DND-41 (cell line): ENCODE data around the gene PLEKHA3.

ENCODE experiments used
- ATAC-seq: fragments of 200-7000 bp; cut with Tn5 transposase; 3 replicates; pipeline ENCODE4 v1.9.1; 2021; ENCODE audit warnings: low read depth; ENCODE audit not compliant: insufficient read depth
- DNase-seq: peaks from one replicate; pipeline ENCODE4 v3.0.0-alpha.2; 2020
- H2AFZ ChIP-seq: 2 replicates; pipeline ENCODE4 v1.6.0; 2012; ENCODE audit warnings: low read depth, low read length
- H3K27ac ChIP-seq: 2 replicates; pipeline ENCODE4 v1.5.1; 2012; ENCODE audit warnings: low read length, inconsistent platforms
- H3K27me3 ChIP-seq: fragments of 200-600 bp; sonication (generic); 2 replicates; pipeline ENCODE4 v1.6.0; 2012; ENCODE audit warnings: low read length, mild to moderate bottlenecking, inconsistent platforms; ENCODE audit not compliant: insufficient read depth, poor library complexity
- H3K36me3 ChIP-seq: 2 replicates; pipeline ENCODE4 v1.5.1; 2012; ENCODE audit warnings: low read length, inconsistent platforms; ENCODE audit not compliant: insufficient read depth
- H3K4me1 ChIP-seq: 2 replicates; pipeline ENCODE4 v1.5.1; 2012; ENCODE audit warnings: mild to moderate bottlenecking, low read length; ENCODE audit not compliant: insufficient read depth
- H3K4me2 ChIP-seq: 2 replicates; pipeline ENCODE4 v1.6.0; 2012; ENCODE audit warnings: mild to moderate bottlenecking, moderate library complexity, low read length, inconsistent platforms; ENCODE audit not compliant: insufficient read depth
- H3K4me3 ChIP-seq, 2 experiments: fragments of 200-600 bp in 1 of 2; shearing (Covaris generic) in 1 of 2; 2 replicates each; pipeline ENCODE4 v1.5.1; 2012 to 2016; ENCODE audit warnings: inconsistent platforms in 2 of 2, low read length in 2 of 2, mild to moderate bottlenecking in 2 of 2, low read depth in 1 of 2, moderate library complexity in 1 of 2
- H3K79me2 ChIP-seq: 2 replicates; pipeline ENCODE4 v1.6.0; 2012; ENCODE audit warnings: low read length, inconsistent platforms; ENCODE audit not compliant: insufficient read depth
- H3K9ac ChIP-seq: 2 replicates; pipeline ENCODE4 v1.6.0; 2012; ENCODE audit warnings: low read depth, mild to moderate bottlenecking, inconsistent platforms, low read length, moderate library complexity
- H3K9me3 ChIP-seq: 2 replicates; pipeline ENCODE4 v1.5.1; 2012; ENCODE audit warnings: low read length, moderate library complexity, mild to moderate bottlenecking, inconsistent platforms; ENCODE audit not compliant: insufficient read depth, severe bottlenecking
- H4K20me1 ChIP-seq: 2 replicates; pipeline ENCODE4 v1.6.0; 2012; ENCODE audit warnings: low read length; ENCODE audit not compliant: insufficient read depth
- CTCF ChIP-seq: IDR thresholded peaks from 2 replicates; pipeline ENCODE4 v1.5.1; 2012; ENCODE audit warnings: borderline replicate concordance, low read length, moderate library complexity, mild to moderate bottlenecking; ENCODE audit not compliant: poor library complexity, severe bottlenecking; ENCODE audit errors: extremely low read depth
- EZH2 ChIP-seq: IDR thresholded peaks from 3 replicates; pipeline ENCODE4 v1.6.1; 2012; ENCODE audit warnings: borderline replicate concordance, low read depth, mild to moderate bottlenecking, moderate library complexity, low read length, inconsistent platforms; ENCODE audit not compliant: severe bottlenecking

PLEKHA3 gene

GRCh38 chr2:178498137-178498536 lies 17.9 kb downstream of the PLEKHA3 start:
- Histone ChIP-seq H3K27me3 (no peaks in the 10 kb centered on the region), H3K9ac (no peak overlapping the region), H3K9me3 (no peaks in the 10 kb centered on the region), H4K20me1 (no peaks in the 10 kb centered on the region), H3K4me1 (no peaks in the 10 kb centered on the region), H3K27ac (no peak overlapping the region), H3K36me3 (peaks cover 87% of the 10 kb centered on the region), H2AFZ (no peak overlapping the region), H3K4me2 (no peak overlapping the region), H3K4me3 (no peak overlapping the region), H3K79me2 (no peaks in the 10 kb centered on the region)
- TF ChIP-seq CTCF (no peak), EZH2 (no peak)
- DNase-seq, result no peak
- ATAC-seq, result no peak

GRCh38 chr2:178499640-178500039 lies 19.4 kb downstream of the PLEKHA3 start:
- H3K27me3 ChIP-seq, result no peaks in the 10 kb centered on the region
- no peaks in the 10 kb centered on the region for H4K20me1 ChIP-seq
- H3K9ac ChIP-seq, result no peak overlapping the region
- H3K9me3 ChIP-seq, result no peaks in the 10 kb centered on the region
- H3K79me2 ChIP-seq, result no peaks in the 10 kb centered on the region
- TF ChIP-seq EZH2 (no peak), CTCF (no peak)
- no peak overlapping the region for H3K4me3 ChIP-seq
- H2AFZ ChIP-seq, result no peak overlapping the region
- DNase-seq (no peak), ATAC-seq (no peak)
- no peak overlapping the region for H3K27ac ChIP-seq
- H3K4me1 ChIP-seq, result no peaks in the 10 kb centered on the region
- H3K36me3 ChIP-seq, result peaks cover 88% of the 10 kb centered on the region
- no peak overlapping the region for H3K4me2 ChIP-seq

GRCh38 chr2:178502751-178503150 lies 22.5 kb downstream of the PLEKHA3 start:
- H3K27me3 ChIP-seq, result no peaks in the 10 kb centered on the region
- H3K36me3 ChIP-seq, result peaks cover 77% of the 10 kb centered on the region
- H3K27ac ChIP-seq, result no peak overlapping the region
- no peak overlapping the region for H3K4me3 ChIP-seq
- H4K20me1 ChIP-seq, result no peaks in the 10 kb centered on the region
- H3K79me2 ChIP-seq, result no peaks in the 10 kb centered on the region
- ATAC-seq, result no peak
- no peak overlapping the region for H3K9ac ChIP-seq
- H3K4me1 ChIP-seq, result no peaks in the 10 kb centered on the region
- no peak for DNase-seq
- no peak overlapping the region for H3K4me2 ChIP-seq
- H2AFZ ChIP-seq, result no peak overlapping the region
- TF ChIP-seq EZH2, result no peak
- no peak for TF ChIP-seq CTCF
- no peaks in the 10 kb centered on the region for H3K9me3 ChIP-seq

- no peak for DNase-seq
- H3K9me3 ChIP-seq, result no peaks in the 10 kb centered on the region
- TF ChIP-seq EZH2 (no peak), CTCF (no peak)
- H3K27ac ChIP-seq, result no peak overlapping the region
- no peak overlapping the region for H3K4me3 ChIP-seq
- no peaks in the 10 kb centered on the region for H3K79me2 ChIP-seq
- no peak overlapping the region for H2AFZ ChIP-seq
- no peak overlapping the region for H3K9ac ChIP-seq
- H3K36me3 ChIP-seq, result peaks cover 64% of the 10 kb centered on the region
- no peak for ATAC-seq
- H3K4me1 ChIP-seq, result no peaks in the 10 kb centered on the region
- H3K4me2 ChIP-seq, result no peak overlapping the region
- no peaks in the 10 kb centered on the region for H3K27me3 ChIP-seq
- H4K20me1 ChIP-seq, result no peaks in the 10 kb centered on the region
These were observed 25.8 kb downstream of the PLEKHA3 start for GRCh38 chr2:178506101-178506500.
